Islet of Langerhans (tissue), 1 donor: ENCODE data around the gene TRIM59.
"Not testable (repeated sequence)": the region's sequence is repeated elsewhere in the genome, so short reads cannot be mapped to it uniquely, and the experiment has no call there.

ENCODE experiments used
- FAIRE-seq: peaks from one replicate; lab custom pipeline; 2011; peaks lifted over from hg19 to GRCh38; lab: Jason Lieb, UNC

TRIM59 gene

GRCh38 chr3:160455846-160456245 lies 6.3 kb upstream of the TRIM59 start:
- FAIRE-seq, result no peak

- FAIRE-seq, result no peak
Measured at GRCh38 chr3:160454995-160455394, 5.4 kb upstream of the TRIM59 start.

GRCh38 chr3:160452251-160452650 lies 2.7 kb upstream of the TRIM59 start:
- FAIRE-seq, result not testable (repeated sequence)

- FAIRE-seq, result no peak
Measured at GRCh38 chr3:160451602-160452001, 2.0 kb upstream of the TRIM59 start.

GRCh38 chr3:160450846-160451245 lies 1.3 kb upstream of the TRIM59 start:
- no peak for FAIRE-seq

GRCh38 chr3:160448845-160449635 lies 546 bp downstream of the TRIM59 start:
- no peak for FAIRE-seq

GRCh38 chr3:160447544-160447943 lies 2.0 kb downstream of the TRIM59 start:
- FAIRE-seq, result no peak

- no peak for FAIRE-seq
Measured at GRCh38 chr3:160446522-160447056, 3.0 kb downstream of the TRIM59 start.

GRCh38 chr3:160445854-160446253 lies 3.7 kb downstream of the TRIM59 start:
- no peak for FAIRE-seq

- FAIRE-seq, result no peak
Measured at GRCh38 chr3:160444411-160444810, 5.2 kb downstream of the TRIM59 start.

GRCh38 chr3:160440687-160441086 lies 8.9 kb downstream of the TRIM59 start:
- FAIRE-seq, result no peak

- no peak for FAIRE-seq
Measured at GRCh38 chr3:160437083-160437455, 12.5 kb downstream of the TRIM59 start.

- peak; percentile 51 for FAIRE-seq
Measured at GRCh38 chr3:160435747-160436146, 13.8 kb downstream of the TRIM59 start.

- no peak for FAIRE-seq
Measured at GRCh38 chr3:160435095-160435494, 14.5 kb downstream of the TRIM59 start.

- FAIRE-seq, result peak; percentile 17
Measured at GRCh38 chr3:160434071-160434470, 15.5 kb downstream of the TRIM59 start.

GRCh38 chr3:160427832-160428424 lies 21.7 kb downstream of the TRIM59 start:
- no peak for FAIRE-seq

GRCh38 chr3:160417311-160417710 lies 32.3 kb downstream of the TRIM59 start:
- no peak for FAIRE-seq

GRCh38 chr3:160413613-160414248 lies 35.9 kb downstream of the TRIM59 start:
- FAIRE-seq, result peak; percentile 99

GRCh38 chr3:160412477-160412876 lies 37.1 kb downstream of the TRIM59 start:
- no peak for FAIRE-seq

GRCh38 chr3:160409812-160410610 lies 39.6 kb downstream of the TRIM59 start:
- FAIRE-seq, result no peak

- no peak for FAIRE-seq
Measured at GRCh38 chr3:160403796-160404470, 45.7 kb downstream of the TRIM59 start.

GRCh38 chr3:160403028-160403545 lies 46.5 kb downstream of the TRIM59 start:
- FAIRE-seq, result no peak
